K562 (cell line): ENCODE data around the gene NMRK1. TPM values are rescaled to one million over a fixed set of nuclear protein-coding genes. Genes with fewer than 3 reads are reported as not detected.

Experiments
- ATAC-seq: fragments of 200-7000 bp; cut with Tn5 transposase; 3 replicates; pipeline ENCODE4 v1.9.1; 2020; ENCODE audit warnings: moderate library complexity
- BruUV-seq: library from RNA; stranded (reverse); fragments of 400-500 nt; replicated peaks from 2 replicates; lab custom pipeline; 2021; lab: Mats Ljungman, UMichigan
- CTCF ChIA-PET: fragments of 300-600 bp; formaldehyde crosslinking; extraction: SDS; loops from one replicate; lab custom pipeline; 2021; ENCODE audit warnings: low intra/inter-chr PET ratio; lab: Yijun Ruan, JAX
- POLR2A ChIA-PET: fragments of 300-600, 350-650 bp; sonication (Branson Sonifier 250); formaldehyde crosslinking; extraction: SDS; loops from one replicate; lab custom pipeline; 2021; ENCODE audit warnings: antibody characterized with exemption, inconsistent platforms; lab: Yijun Ruan, JAX
- DNase-seq, 4 experiments: peaks; one replicate each; pipeline versions ENCODE4 v3.0.0 to v3.0.0-alpha.2; 2011 to 2018; ENCODE audit warnings: low spot score in 3 of 4, mixed read lengths in 3 of 4; ENCODE audit errors: extremely low read depth in 1 of 4
- FAIRE-seq: peaks from 2 replicates; lab custom pipeline; 2011; peaks lifted over from hg19 to GRCh38; lab: Jason Lieb, UNC
- H2AFZ ChIP-seq: 2 replicates; pipeline ENCODE4 v1.6.0; 2011; ENCODE audit warnings: low read depth, low read length, control low read depth, inconsistent platforms
- H3K27ac ChIP-seq: fragments of 200-600 bp; 3 replicates; pipeline ENCODE4 v1.8.0; 2011; ENCODE audit warnings: low read depth, mild to moderate bottlenecking, control low read depth, inconsistent platforms, low read length, moderate library complexity, mixed read lengths; ENCODE audit errors: extremely low read depth
- H3K27me3 ChIP-seq, 2 experiments: fragments of 300-600 bp in 1 of 2; 2 replicates in 1 of 2; 3 replicates in 1 of 2; pipeline versions ENCODE4 v1.6.0 to v1.8.0; 2011; ENCODE audit warnings: inconsistent platforms in 2 of 2, low read length in 2 of 2, mild to moderate bottlenecking in 1 of 2, mixed read lengths in 1 of 2, moderate library complexity in 1 of 2; ENCODE audit not compliant: control insufficient read depth in 2 of 2, insufficient read depth in 2 of 2
- H3K36me3 ChIP-seq: fragments of 300-600 bp; 3 replicates; pipeline ENCODE4 v1.8.0; 2011; ENCODE audit warnings: mild to moderate bottlenecking, low read length, inconsistent platforms; ENCODE audit not compliant: control insufficient read depth, insufficient read depth
- H3K4me1 ChIP-seq, 2 experiments: fragments of 200-600 bp in 1 of 2; replicated peaks in 1 of 2; 2 replicates in 1 of 2; 3 replicates in 1 of 2; pipeline versions ENCODE4 v1.5.1 to v1.8.0; 2011; ENCODE audit warnings: inconsistent platforms in 2 of 2, low read length in 2 of 2, mild to moderate bottlenecking in 1 of 2, mixed read lengths in 1 of 2, moderate library complexity in 1 of 2; ENCODE audit not compliant: control insufficient read depth in 2 of 2, insufficient read depth in 2 of 2
- H3K4me2 ChIP-seq: 2 replicates; pipeline ENCODE4 v1.6.1; 2011; ENCODE audit warnings: low read length, control low read depth, inconsistent platforms, mixed read lengths; ENCODE audit not compliant: insufficient read depth
- H3K4me3 ChIP-seq: fragments of 200-600 bp; sonication (generic), shearing (Covaris generic); 2 replicates; pipeline ENCODE4 v1.5.1; 2016; ENCODE audit warnings: control low read depth, inconsistent platforms
- H3K79me2 ChIP-seq: fragments of 200-600 bp; 3 replicates; pipeline ENCODE4 v1.8.0; 2011; ENCODE audit warnings: low read length, inconsistent platforms; ENCODE audit not compliant: control insufficient read depth, insufficient read depth
- H3K9ac ChIP-seq, 2 experiments: 2 replicates each; pipeline versions ENCODE4 v1.6.0 to v1.6.1; 2011; ENCODE audit warnings: low read depth in 2 of 2, low read length in 2 of 2, control low read depth in 1 of 2, inconsistent platforms in 1 of 2, mild to moderate bottlenecking in 1 of 2, mixed read lengths in 1 of 2; ENCODE audit not compliant: insufficient read depth in 1 of 2
- H3K9me1 ChIP-seq: one replicate; pipeline ENCODE4 v1.6.0; 2011; ENCODE audit warnings: inconsistent platforms, mild to moderate bottlenecking, low read length, moderate library complexity; ENCODE audit not compliant: control insufficient read depth, insufficient read depth
- H3K9me3 ChIP-seq: replicated peaks from 2 replicates; pipeline ENCODE4 v1.5.1; 2011; ENCODE audit warnings: low read depth, low read length, inconsistent platforms; ENCODE audit not compliant: control insufficient read depth, insufficient read depth
- H4K20me1 ChIP-seq: replicated peaks from 2 replicates; pipeline ENCODE4 v1.6.1; 2011; ENCODE audit warnings: low read length, inconsistent platforms, mixed read lengths; ENCODE audit not compliant: control insufficient read depth, insufficient read depth
- DPF2 ChIP-seq: fragments of 450-650 bp; IDR thresholded peaks from 2 replicates; pipeline ENCODE4 v1.6.1; 2016
- FOXA1 ChIP-seq: fragments of 450-650 bp; IDR thresholded peaks from 2 replicates; pipeline ENCODE4 v1.6.1; 2016; ENCODE audit warnings: mild to moderate bottlenecking, borderline replicate concordance
- FOXP4 ChIP-seq: sonication (generic); formaldehyde crosslinking; IDR thresholded peaks from 2 replicates; pipeline ENCODE4 v1.8.0; 2022; ENCODE audit warnings: mild to moderate bottlenecking, missing genetic modification reagents, borderline replicate concordance
- HDAC1 ChIP-seq, 2 experiments: fragments of 450-650 bp; IDR thresholded peaks; 2 replicates each; pipeline ENCODE4 v1.6.1; 2016 to 2017; ENCODE audit warnings: inconsistent platforms in 1 of 2, mild to moderate bottlenecking in 1 of 2, moderate library complexity in 1 of 2
- PRPF4 ChIP-seq: fragments of 200-400 bp; formaldehyde crosslinking; IDR thresholded peaks from one replicate; pipeline ENCODE4 v1.6.1; 2017; ENCODE audit warnings: low read length, low read depth, mild to moderate bottlenecking; ENCODE audit not compliant: insufficient read depth, poor library complexity, severe bottlenecking
- ZNF384 ChIP-seq: IDR thresholded peaks from 2 replicates; pipeline ENCODE4 v1.6.1; 2012; ENCODE audit warnings: low read depth, low read length, improper control_type of control experiment
- ZNF41 ChIP-seq: fragments of 250-450 bp; sonication (Bioruptor Pico); conservative IDR thresholded peaks from 2 replicates; pipeline ENCODE4 v1.4.0; 2020; ENCODE audit warnings: mild to moderate bottlenecking
- WGBS: fragments of 100-300 bp; shearing (Covaris generic); methylation state at CpG from one replicate; pipeline ENCODE4 v1.1.6; 2016; ENCODE audit warnings: low coverage, mixed read lengths; ENCODE audit not compliant: insufficient coverage; ENCODE audit errors: missing lambda C conversion rate; 5-methylcytosine and 5-hydroxymethylcytosine counted together
- in situ Hi-C: fragments of 300-500 bp; cut with MboI; formaldehyde crosslinking; loops from 4 replicates; pipeline ENCODE4 v1.15.0; 2018; ENCODE audit warnings: inconsistent platforms, mixed read lengths
- intact Hi-C: fragments of 100-400 bp; cut with micrococcal nuclease; formaldehyde crosslinking; loops from 2 replicates; pipeline ENCODE4 v1.14.2; 2022
- polyA plus RNA-seq, 8 experiments: library from polyadenylated mRNA; depleted of rRNA in 4 of 8; stranded (reverse) in 5 of 8; unstranded in 3 of 8; fragments of >200 nt; fragmentation: Nextera tagmentation in 2 of 8; fragmentation: Illumina TruSeq in 1 of 8; extraction: Ambion mirVana in 2 of 8; extraction: Trizol in 1 of 8; gene quantifications; 2 replicates each; pipeline versions ENCODE4 v1.2.1 to v1.2.3, GENCODE V29; 2011 to 2014; ENCODE audit warnings: inconsistent platforms in 1 of 8, missing spikeins in 1 of 8
- total RNA-seq, 7 experiments: library from RNA; depleted of rRNA in 6 of 7; stranded (reverse); fragments of >200 nt in 6 of 7; fragmentation: Illumina TruSeq in 2 of 7; extraction: Trizol in 2 of 7; gene quantifications; 2 replicates each; pipeline versions ENCODE4 v1.2.1 to v1.2.3, GENCODE V29; 2011 to 2021; ENCODE audit warnings: low replicate concordance in 1 of 7

Gene NMRK1
- total and polyA plus RNA-seq, 9 of the 15 experiments (the other 6 are each of a cell fraction or from before 2014, with no cell fraction given): 1.1 to 3.5 (median 1.7) TPM

GRCh38 chr9:75117564-75117963 is 29.6 kb upstream of the NMRK1 start:
- H3K4me1 ChIP-seq: peaks cover 0 to 7% of the 10 kb centered on the region in 2 experiments; a peak in 2 of 5 replicates
- no peak for TF ChIP-seq FOXP4 (CRISPR knock-in tag)
- TF ChIP-seq PRPF4: no peak
- TF ChIP-seq HDAC1 (IDR thresholded peaks at IDR 0.05): no peak
- TF ChIP-seq ZNF41 (CRISPR knock-in tag): no peak
- TF ChIP-seq ZNF384: no peak
- no peak for TF ChIP-seq DPF2
- TF ChIP-seq FOXA1: no peak
- POLR2A ChIA-PET: interaction anchor here (0.8 kb wide), 1 partner anchor 9 kb away, joined by 3 read pairs; no protein-coding TSS in a partner anchor
- no peak overlapping the region for H2AFZ ChIP-seq
- intact Hi-C loops (no loop called here), in situ Hi-C loops (no loop called here)
- no peak for FAIRE-seq
- no peaks in the 10 kb centered on the region for H3K9me1 ChIP-seq
- no peak for ATAC-seq
- H3K9me3 ChIP-seq: no peaks in the 10 kb centered on the region
- no peaks in the 10 kb centered on the region for H4K20me1 ChIP-seq
- CTCF ChIA-PET: no interaction called here
- H3K79me2 ChIP-seq: no peaks in the 10 kb centered on the region
- BruUV-seq: no TSS peak
- WGBS: 36% methylated on average over 1 of the region's 1 CpG
- no peaks in the 10 kb centered on the region for H3K36me3 ChIP-seq
- no peak overlapping the region for H3K4me3 ChIP-seq
- no peak overlapping the region for H3K9ac ChIP-seq
- H3K27ac ChIP-seq: no peak overlapping the region
- DNase-seq: no peak
- no peak overlapping the region for H3K4me2 ChIP-seq
- H3K27me3 ChIP-seq: no peaks in the 10 kb centered on the region
